SIG-M5 treated with dmso at 0.1 percent for 504 hours (cell line): ENCODE results near the gene LAMB3.

Source experiments
- DNase-seq: peaks from one replicate; lab custom pipeline; 2025; ENCODE audit not compliant: unreplicated experiment; lab: John Stamatoyannopoulos, UW

LAMB3 gene

GRCh38 chr1:209567698-209568175, 84.5 kb downstream of the LAMB3 start:
- DNase-seq, result no peak

- peak; percentile 83 for DNase-seq
These were observed 86.2 kb downstream of the LAMB3 start for GRCh38 chr1:209565759-209566678.
